Upper lobe of left lung (tissue), 4 donors: ENCODE data around the gene LGALS1.

ENCODE experiments used
- CTCF ChIP-seq, 6 experiments: fragments of 450-650 bp in 4 of 6; fragments of 200-600 bp in 2 of 6; sonication (generic) in 2 of 6; IDR thresholded peaks; one replicate each; pipeline ENCODE4 v1.5.1; 2016 to 2019; ENCODE audit warnings: antibody characterized with exemption in 6 of 6
- EP300 ChIP-seq, 4 donors: sonication (generic); formaldehyde crosslinking; IDR thresholded peaks; one replicate each; pipeline ENCODE4 v1.5.1; 2017; ENCODE audit warnings: antibody characterized with exemption in 4 of 4, control low read depth in 2 of 4
- POLR2A ChIP-seq, 4 donors: fragments of 450-650 bp; IDR thresholded peaks; one replicate each; pipeline ENCODE4 v1.5.1; 2016 to 2017; ENCODE audit warnings: antibody characterized with exemption in 4 of 4, mild to moderate bottlenecking in 2 of 4
- POLR2AphosphoS5 ChIP-seq, 2 donors: sonication (generic); formaldehyde crosslinking; IDR thresholded peaks; one replicate each; pipeline ENCODE4 v1.5.1; 2017; ENCODE audit warnings: antibody characterized with exemption in 2 of 2

GRCh38 chr22:37681556-37682049 lies 6.2 kb downstream of the LGALS1 start:
- TF ChIP-seq CTCF (IDR thresholded peaks at IDR 0.05) (peak; percentile 82 to 93 (median 90)), POLR2A (IDR thresholded peaks at IDR 0.05) (no peak), EP300 (IDR thresholded peaks at IDR 0.05) (no peak), POLR2AphosphoS5 (IDR thresholded peaks at IDR 0.05) (no peak)
